ENCODE measurements around the gene USP4.

DNA sequence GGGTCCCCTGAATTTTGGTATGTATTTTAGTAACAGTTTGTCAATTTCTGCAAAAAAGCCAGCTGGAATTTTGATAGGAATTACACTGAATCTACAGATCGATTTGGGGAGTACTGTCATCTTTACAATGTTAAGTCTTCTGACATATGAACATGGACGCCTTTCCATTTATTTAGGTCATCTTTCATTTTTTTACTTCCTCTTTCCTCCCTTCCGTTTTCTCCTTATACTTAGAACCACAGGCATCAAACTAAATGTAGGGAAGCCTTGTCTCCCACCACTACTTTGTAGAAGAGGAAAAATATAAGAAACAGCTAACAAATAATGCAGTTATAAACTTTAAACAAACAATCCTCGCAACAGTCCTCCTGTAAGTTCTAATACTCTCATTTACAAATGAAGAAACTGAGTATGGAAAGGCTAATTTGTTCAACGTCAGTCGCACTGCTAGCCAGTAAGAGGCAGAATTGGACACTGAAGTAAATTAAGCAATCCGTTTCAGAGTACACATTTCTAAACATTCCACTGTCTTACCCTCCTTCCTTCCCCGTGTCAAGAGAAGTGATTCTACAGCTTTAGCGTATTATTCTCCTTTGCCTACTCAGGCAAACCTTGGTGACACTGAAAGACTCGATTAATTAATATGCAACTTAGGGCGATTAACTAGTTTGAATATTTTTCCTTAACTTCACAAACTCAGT, 46.4 kb upstream of the USP4 start:
- no peak for TF ChIP-seq POLR2A (IDR thresholded peaks at IDR 0.05)
- TF ChIP-seq, protein P1, sequence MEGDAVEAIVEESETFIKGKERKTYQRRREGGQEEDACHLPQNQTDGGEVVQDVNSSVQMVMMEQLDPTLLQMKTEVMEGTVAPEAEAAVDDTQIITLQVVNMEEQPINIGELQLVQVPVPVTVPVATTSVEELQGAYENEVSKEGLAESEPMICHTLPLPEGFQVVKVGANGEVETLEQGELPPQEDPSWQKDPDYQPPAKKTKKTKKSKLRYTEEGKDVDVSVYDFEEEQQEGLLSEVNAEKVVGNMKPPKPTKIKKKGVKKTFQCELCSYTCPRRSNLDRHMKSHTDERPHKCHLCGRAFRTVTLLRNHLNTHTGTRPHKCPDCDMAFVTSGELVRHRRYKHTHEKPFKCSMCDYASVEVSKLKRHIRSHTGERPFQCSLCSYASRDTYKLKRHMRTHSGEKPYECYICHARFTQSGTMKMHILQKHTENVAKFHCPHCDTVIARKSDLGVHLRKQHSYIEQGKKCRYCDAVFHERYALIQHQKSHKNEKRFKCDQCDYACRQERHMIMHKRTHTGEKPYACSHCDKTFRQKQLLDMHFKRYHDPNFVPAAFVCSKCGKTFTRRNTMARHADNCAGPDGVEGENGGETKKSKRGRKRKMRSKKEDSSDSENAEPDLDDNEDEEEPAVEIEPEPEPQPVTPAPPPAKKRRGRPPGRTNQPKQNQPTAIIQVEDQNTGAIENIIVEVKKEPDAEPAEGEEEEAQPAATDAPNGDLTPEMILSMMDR (IDR thresholded peaks at IDR 0.05 in 4 of 5, conservative IDR thresholded peaks at IDR 0.05 in 1 of 5), result no peak

Measured in gastrocnemius medialis (tissue), 4 donors.